ENCODE measurements around the gene TIMM44. TPM values are rescaled to one million over a fixed set of nuclear protein-coding genes. Genes with fewer than 3 reads are reported as not detected.

Gene TIMM44
- total RNA-seq, 1 donor from 2014 or later: 80.7 TPM

DNA sequence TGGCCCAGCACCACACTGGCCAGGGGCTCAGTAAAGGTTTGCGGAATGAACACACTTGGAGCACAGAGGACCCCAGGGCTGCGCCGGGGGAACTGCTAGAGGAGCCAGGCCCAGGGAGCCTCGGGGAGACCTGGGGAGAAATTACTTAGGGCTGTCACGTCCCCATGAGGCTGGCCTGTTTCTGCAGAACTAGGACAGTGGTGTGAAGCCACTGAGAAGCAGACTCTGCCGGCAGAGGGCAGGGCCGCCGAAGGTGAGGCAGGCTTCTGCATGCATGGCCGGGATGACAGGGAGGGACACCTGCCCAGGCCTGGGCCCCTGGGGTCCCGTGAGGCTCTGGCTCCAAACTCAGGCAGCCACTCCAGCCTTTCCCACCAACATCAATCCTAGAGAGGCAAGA lies 35.5 kb upstream of the TIMM44 start:
- no peak overlapping the region for H3K4me3 Mint-ChIP-seq
- no peaks in the 10 kb centered on the region for H3K4me1 Mint-ChIP-seq
- no peak for DNase-seq (ENCODE audit: low spot score in 2 of 2, unreplicated experiment in 2 of 2)
- no peaks in the 10 kb centered on the region for H3K9me3 Mint-ChIP-seq
- no peaks in the 10 kb centered on the region for H3K27me3 Mint-ChIP-seq (ENCODE audit: low read depth)
- TF ChIP-seq, protein P1, sequence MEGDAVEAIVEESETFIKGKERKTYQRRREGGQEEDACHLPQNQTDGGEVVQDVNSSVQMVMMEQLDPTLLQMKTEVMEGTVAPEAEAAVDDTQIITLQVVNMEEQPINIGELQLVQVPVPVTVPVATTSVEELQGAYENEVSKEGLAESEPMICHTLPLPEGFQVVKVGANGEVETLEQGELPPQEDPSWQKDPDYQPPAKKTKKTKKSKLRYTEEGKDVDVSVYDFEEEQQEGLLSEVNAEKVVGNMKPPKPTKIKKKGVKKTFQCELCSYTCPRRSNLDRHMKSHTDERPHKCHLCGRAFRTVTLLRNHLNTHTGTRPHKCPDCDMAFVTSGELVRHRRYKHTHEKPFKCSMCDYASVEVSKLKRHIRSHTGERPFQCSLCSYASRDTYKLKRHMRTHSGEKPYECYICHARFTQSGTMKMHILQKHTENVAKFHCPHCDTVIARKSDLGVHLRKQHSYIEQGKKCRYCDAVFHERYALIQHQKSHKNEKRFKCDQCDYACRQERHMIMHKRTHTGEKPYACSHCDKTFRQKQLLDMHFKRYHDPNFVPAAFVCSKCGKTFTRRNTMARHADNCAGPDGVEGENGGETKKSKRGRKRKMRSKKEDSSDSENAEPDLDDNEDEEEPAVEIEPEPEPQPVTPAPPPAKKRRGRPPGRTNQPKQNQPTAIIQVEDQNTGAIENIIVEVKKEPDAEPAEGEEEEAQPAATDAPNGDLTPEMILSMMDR (IDR thresholded peaks at IDR 0.05; ENCODE audit: unreplicated experiment): no peak
- H3K36me3 Mint-ChIP-seq: peaks cover 23% of the 10 kb centered on the region
- no peak overlapping the region for H3K27ac Mint-ChIP-seq

DNA sequence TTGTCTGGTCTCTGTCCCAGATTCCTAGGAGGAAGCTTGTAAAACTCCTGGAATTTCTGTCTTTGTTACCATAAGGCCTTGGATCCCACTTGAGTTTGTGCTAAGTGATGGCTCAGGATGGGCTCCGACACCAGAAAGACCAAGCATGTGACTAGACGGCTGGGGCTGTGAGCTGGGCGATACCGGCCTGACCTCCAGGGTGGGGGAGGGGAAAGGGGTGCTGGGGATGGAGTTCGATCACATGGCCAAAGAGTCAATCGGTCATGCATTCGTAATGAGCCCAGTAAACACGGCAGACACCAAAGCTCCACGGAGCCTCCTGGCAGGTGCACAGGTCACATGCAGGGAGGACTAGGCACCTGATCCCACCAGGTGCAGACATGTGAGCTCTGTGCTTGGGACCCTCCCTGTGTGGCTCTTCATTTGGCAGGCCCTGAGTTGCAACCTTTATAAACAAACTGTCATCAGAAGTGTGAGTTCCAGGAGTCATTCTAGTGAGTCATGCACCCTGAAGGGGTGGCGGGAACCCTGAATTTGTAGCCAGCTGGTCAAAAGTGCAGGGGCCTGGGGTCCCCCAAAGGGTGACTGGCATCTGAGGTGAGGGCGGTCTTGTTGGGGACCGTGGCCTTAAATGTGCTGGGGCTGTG lies 34.8 kb upstream of the TIMM44 start:
- Mint-ChIP-seq H3K9me3 (no peaks in the 10 kb centered on the region), H3K36me3 (peaks cover 26% of the 10 kb centered on the region), H3K27ac (no peak overlapping the region), H3K4me1 (no peaks in the 10 kb centered on the region), H3K4me3 (no peak overlapping the region), H3K27me3 (ENCODE audit: low read depth) (no peaks in the 10 kb centered on the region)
- TF ChIP-seq, protein P1 (IDR thresholded peaks at IDR 0.05; ENCODE audit: unreplicated experiment): no peak
- DNase-seq (ENCODE audit: low spot score in 2 of 2, unreplicated experiment in 2 of 2): no peak

DNA sequence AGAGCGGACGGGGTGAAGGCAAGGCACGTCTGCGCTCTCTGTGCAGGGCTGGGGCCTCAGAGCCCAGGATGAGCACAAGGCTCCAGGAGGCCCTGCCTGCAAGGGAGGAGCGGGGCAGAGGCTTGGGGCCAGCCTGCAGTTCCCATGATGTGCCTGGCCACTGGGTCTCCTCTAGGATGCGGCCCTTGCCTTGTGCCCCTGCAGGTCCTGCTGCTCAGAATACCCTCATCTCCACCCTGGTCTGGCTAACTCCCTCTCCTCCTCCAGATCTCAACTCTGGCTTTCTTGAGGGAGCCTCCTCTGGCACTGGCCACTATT lies 34.2 kb upstream of the TIMM44 start:
- no peak for DNase-seq (ENCODE audit: low spot score in 2 of 2, unreplicated experiment in 2 of 2)
- no peaks in the 10 kb centered on the region for H3K27me3 Mint-ChIP-seq (ENCODE audit: low read depth)
- H3K4me3 Mint-ChIP-seq: no peak overlapping the region
- no peak overlapping the region for H3K27ac Mint-ChIP-seq
- peaks cover 27% of the 10 kb centered on the region for H3K36me3 Mint-ChIP-seq
- no peaks in the 10 kb centered on the region for H3K4me1 Mint-ChIP-seq
- H3K9me3 Mint-ChIP-seq: no peaks in the 10 kb centered on the region
- TF ChIP-seq, protein P1 (IDR thresholded peaks at IDR 0.05; ENCODE audit: unreplicated experiment): no peak

DNA sequence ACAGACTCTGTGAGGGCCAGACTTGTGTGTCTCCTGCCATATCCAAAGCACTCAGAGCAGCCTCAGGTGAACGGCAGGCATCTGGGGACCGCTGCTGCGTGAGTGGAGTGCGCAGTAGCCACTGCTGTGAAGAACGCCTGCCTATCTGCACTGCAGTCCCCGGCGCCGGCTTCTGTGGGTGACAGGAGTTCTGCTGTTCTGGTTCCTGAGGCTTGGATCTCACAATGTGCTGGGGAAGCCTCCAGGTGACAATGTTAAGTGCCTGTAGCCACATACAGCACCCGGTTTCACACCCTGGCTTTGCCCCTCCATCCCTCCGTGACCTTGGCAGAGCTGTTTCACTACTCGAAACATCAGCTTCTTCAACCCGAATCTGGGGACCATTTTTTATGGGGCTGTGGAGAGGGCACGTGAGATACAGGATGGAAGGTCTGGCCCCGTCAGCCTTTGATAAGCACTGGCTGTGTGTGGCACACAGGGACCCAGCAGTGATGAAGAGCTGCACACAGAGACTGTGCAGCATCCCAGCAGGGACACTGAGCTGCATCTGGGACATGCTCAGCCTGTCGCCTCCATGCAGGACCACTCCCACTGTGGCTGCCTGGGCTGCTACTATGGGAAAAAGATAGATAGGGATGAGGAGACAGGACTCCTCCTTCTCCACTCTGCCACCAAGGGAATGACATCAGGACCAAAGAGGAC lies 33.7 kb upstream of the TIMM44 start:
- Mint-ChIP-seq H3K9me3 (no peaks in the 10 kb centered on the region), H3K36me3 (peaks cover 26% of the 10 kb centered on the region), H3K4me3 (no peak overlapping the region), H3K27me3 (ENCODE audit: low read depth) (no peaks in the 10 kb centered on the region), H3K27ac (no peak overlapping the region), H3K4me1 (no peaks in the 10 kb centered on the region)
- DNase-seq (ENCODE audit: low spot score in 2 of 2, unreplicated experiment in 2 of 2): no peak
- TF ChIP-seq, protein P1 (IDR thresholded peaks at IDR 0.05; ENCODE audit: unreplicated experiment): no peak

DNA sequence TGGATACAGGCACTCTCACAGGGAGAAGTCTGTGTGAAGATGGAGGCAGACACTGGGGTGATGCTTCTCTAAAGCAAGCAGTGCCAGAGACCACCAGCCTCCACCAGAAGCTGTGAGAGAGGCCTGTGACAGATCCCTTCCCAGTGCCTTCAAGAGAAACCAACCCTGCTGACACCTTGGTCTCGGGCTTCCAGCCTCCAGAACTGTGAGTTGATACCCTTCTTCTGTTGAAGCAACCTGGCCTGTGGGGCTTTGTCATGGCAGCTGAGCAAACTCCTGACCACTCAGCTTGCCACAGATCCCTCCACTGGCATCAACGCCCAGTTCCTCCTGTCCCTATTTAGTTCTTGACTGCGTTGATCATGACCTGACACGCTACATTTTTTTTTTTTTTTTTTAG lies 33.0 kb upstream of the TIMM44 start:
- Mint-ChIP-seq H3K9me3 (no peaks in the 10 kb centered on the region), H3K4me3 (no peak overlapping the region), H3K4me1 (no peaks in the 10 kb centered on the region), H3K36me3 (peaks cover 22% of the 10 kb centered on the region), H3K27me3 (ENCODE audit: low read depth) (no peaks in the 10 kb centered on the region), H3K27ac (no peak overlapping the region)
- DNase-seq (ENCODE audit: low spot score in 2 of 2, unreplicated experiment in 2 of 2): no peak
- TF ChIP-seq, protein P1 (IDR thresholded peaks at IDR 0.05; ENCODE audit: unreplicated experiment): no peak

Measured in mesothelial cell of epicardium (in vitro differentiated cells).